ENCODE measurements around the gene ZNF148.

ZNF148 gene

GRCh38 chr3:125278155-125278554 is 97.0 kb downstream of the ZNF148 start:
- no peak for DNase-seq (ENCODE audit: low spot score)

- no peak for DNase-seq (ENCODE audit: low spot score)
Observed at GRCh38 chr3:125271127-125271526, 104.0 kb downstream of the ZNF148 start.

GRCh38 chr3:125267460-125267859 is 107.7 kb downstream of the ZNF148 start:
- DNase-seq (ENCODE audit: low spot score): no peak

GRCh38 chr3:125266971-125267370 is 108.2 kb downstream of the ZNF148 start:
- DNase-seq (ENCODE audit: low spot score): no peak

- DNase-seq (ENCODE audit: low spot score): no peak
Observed at GRCh38 chr3:125262161-125262560, 113.0 kb downstream of the ZNF148 start.

GRCh38 chr3:125261031-125261430 is 114.1 kb downstream of the ZNF148 start:
- no peak for DNase-seq (ENCODE audit: low spot score)

- no peak for DNase-seq (ENCODE audit: low spot score)
Observed at GRCh38 chr3:125260158-125260557, 115.0 kb downstream of the ZNF148 start.

- DNase-seq (ENCODE audit: low spot score): no peak
Observed at GRCh38 chr3:125257536-125257935, 117.6 kb downstream of the ZNF148 start.

GRCh38 chr3:125256675-125257074 is 118.5 kb downstream of the ZNF148 start:
- no peak for DNase-seq (ENCODE audit: low spot score)

GRCh38 chr3:125250973-125251372 is 124.2 kb downstream of the ZNF148 start:
- DNase-seq (ENCODE audit: low spot score): no peak

GRCh38 chr3:125246237-125246636 is 128.9 kb downstream of the ZNF148 start:
- no peak for DNase-seq (ENCODE audit: low spot score)

- DNase-seq (ENCODE audit: low spot score): no peak
Observed at GRCh38 chr3:125245521-125245920, 129.6 kb downstream of the ZNF148 start.

- DNase-seq (ENCODE audit: low spot score): no peak
Observed at GRCh38 chr3:125240496-125240895, 134.6 kb downstream of the ZNF148 start.

- no peak for DNase-seq (ENCODE audit: low spot score)
Observed at GRCh38 chr3:125239266-125239665, 135.9 kb downstream of the ZNF148 start.

GRCh38 chr3:125238759-125239158 is 136.4 kb downstream of the ZNF148 start:
- DNase-seq (ENCODE audit: low spot score): no peak

GRCh38 chr3:125236331-125236903 is 138.7 kb downstream of the ZNF148 start:
- no peak for DNase-seq (ENCODE audit: low spot score)

- no peak for DNase-seq (ENCODE audit: low spot score)
Observed at GRCh38 chr3:125234831-125235230, 140.3 kb downstream of the ZNF148 start.

- DNase-seq (ENCODE audit: low spot score): no peak
Observed at GRCh38 chr3:125232401-125232800, 142.7 kb downstream of the ZNF148 start.

GRCh38 chr3:125231895-125232294 is 143.2 kb downstream of the ZNF148 start:
- no peak for DNase-seq (ENCODE audit: low spot score)

GRCh38 chr3:125229707-125230106 is 145.4 kb downstream of the ZNF148 start:
- DNase-seq (ENCODE audit: low spot score): no peak

GRCh38 chr3:125229168-125229567 is 146.0 kb downstream of the ZNF148 start:
- DNase-seq (ENCODE audit: low spot score): no peak

GRCh38 chr3:125221831-125222230 is 153.3 kb downstream of the ZNF148 start:
- no peak for DNase-seq (ENCODE audit: low spot score)

- DNase-seq (ENCODE audit: low spot score): no peak
Observed at GRCh38 chr3:125220727-125221429, 154.2 kb downstream of the ZNF148 start.

GRCh38 chr3:125220183-125220582 is 154.9 kb downstream of the ZNF148 start:
- DNase-seq (ENCODE audit: low spot score): no peak

All from HuH-7.5 (cell line).